Calu3 (cell line): ENCODE measurements around the gene DPYSL3. TPM values are rescaled to one million over a fixed set of nuclear protein-coding genes. Genes with fewer than 3 reads are reported as not detected.

Experiments
- BruUV-seq: library from RNA; stranded (reverse); fragments of 400-500 nt; replicated peaks from 2 replicates; lab custom pipeline; 2021; lab: Mats Ljungman, UMichigan
- CTCF ChIA-PET: fragments of 300-600 bp; sonication (Branson Sonifier 250); formaldehyde crosslinking; loops from one replicate; lab custom pipeline; 2022; ENCODE audit warnings: antibody characterized with exemption; lab: Charles Lee
- DNase-seq: peaks from one replicate; pipeline ENCODE4 v3.0.0; 2022
- H3K27ac Mint-ChIP-seq: one replicate; pipeline ENCODE4 v1.8.0; 2022; ENCODE audit warnings: mixed read lengths; ENCODE audit not compliant: unreplicated experiment
- H3K27me3 Mint-ChIP-seq: one replicate; pipeline ENCODE4 v1.8.0; 2022; ENCODE audit warnings: mixed read lengths; ENCODE audit not compliant: unreplicated experiment
- H3K36me3 Mint-ChIP-seq: one replicate; pipeline ENCODE4 v1.8.0; 2022; ENCODE audit warnings: mild to moderate bottlenecking, moderate library complexity, mixed read lengths; ENCODE audit not compliant: insufficient read depth, unreplicated experiment
- H3K4me1 Mint-ChIP-seq: one replicate; pipeline ENCODE4 v1.8.0; 2022; ENCODE audit warnings: mild to moderate bottlenecking, low read depth, mixed read lengths; ENCODE audit not compliant: unreplicated experiment
- H3K4me3 Mint-ChIP-seq: one replicate; pipeline ENCODE4 v1.8.0; 2022; ENCODE audit warnings: mild to moderate bottlenecking, low read depth, moderate library complexity, mixed read lengths; ENCODE audit not compliant: unreplicated experiment
- H3K9me3 Mint-ChIP-seq: one replicate; pipeline ENCODE4 v1.8.0; 2022; ENCODE audit warnings: low read depth, mixed read lengths; ENCODE audit not compliant: unreplicated experiment
- intact Hi-C: fragments of 100-400 bp; cut with micrococcal nuclease; formaldehyde crosslinking; loops from one replicate; pipeline ENCODE4 v1.10.0; 2022; ENCODE audit not compliant: unreplicated experiment
- total RNA-seq: library from RNA; stranded (reverse); gene quantifications from 2 replicates; pipeline ENCODE4 v1.2.3, GENCODE V29; 2022
- TF ChIP-seq, protein P1 (sequence below): fragments of 200-600 bp; IDR thresholded peaks from one replicate; pipeline ENCODE4 v1.8.0; 2022; ENCODE audit warnings: antibody characterized with exemption; ENCODE audit not compliant: unreplicated experiment

DPYSL3 gene
- total RNA-seq, 1 experiment from 2014 or later = 26.6 TPM

DNA sequence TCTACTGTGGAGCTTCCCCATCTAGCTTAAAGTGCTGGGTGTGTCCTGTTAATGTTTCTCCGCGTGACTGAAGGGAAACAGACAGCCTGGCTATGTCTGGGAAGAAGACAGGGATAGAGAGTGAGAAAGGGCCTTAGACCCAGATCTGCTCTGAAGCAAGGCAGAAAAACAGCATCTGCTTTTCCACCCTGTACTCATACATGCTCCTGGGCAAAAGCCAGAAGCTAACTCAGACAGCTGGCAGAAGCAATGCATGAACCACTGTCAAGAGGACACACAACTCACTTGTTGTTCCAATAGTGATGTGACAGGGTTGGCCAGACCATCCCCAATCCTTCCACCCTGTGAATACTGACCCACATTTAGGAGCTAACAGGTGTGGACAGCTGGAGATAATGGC is 63.3 kb downstream of the DPYSL3 start:
- Mint-ChIP-seq H3K27me3 (peaks cover 7% of the 10 kb centered on the region), H3K27ac (no peak overlapping the region), H3K9me3 (no peaks in the 10 kb centered on the region), H3K4me1 (no peaks in the 10 kb centered on the region), H3K4me3 (no peak overlapping the region), H3K36me3 (no peaks in the 10 kb centered on the region)
- CTCF ChIA-PET = no interaction called here
- no peak for DNase-seq
- intact Hi-C loops = no loop called here
- TF ChIP-seq, protein P1, sequence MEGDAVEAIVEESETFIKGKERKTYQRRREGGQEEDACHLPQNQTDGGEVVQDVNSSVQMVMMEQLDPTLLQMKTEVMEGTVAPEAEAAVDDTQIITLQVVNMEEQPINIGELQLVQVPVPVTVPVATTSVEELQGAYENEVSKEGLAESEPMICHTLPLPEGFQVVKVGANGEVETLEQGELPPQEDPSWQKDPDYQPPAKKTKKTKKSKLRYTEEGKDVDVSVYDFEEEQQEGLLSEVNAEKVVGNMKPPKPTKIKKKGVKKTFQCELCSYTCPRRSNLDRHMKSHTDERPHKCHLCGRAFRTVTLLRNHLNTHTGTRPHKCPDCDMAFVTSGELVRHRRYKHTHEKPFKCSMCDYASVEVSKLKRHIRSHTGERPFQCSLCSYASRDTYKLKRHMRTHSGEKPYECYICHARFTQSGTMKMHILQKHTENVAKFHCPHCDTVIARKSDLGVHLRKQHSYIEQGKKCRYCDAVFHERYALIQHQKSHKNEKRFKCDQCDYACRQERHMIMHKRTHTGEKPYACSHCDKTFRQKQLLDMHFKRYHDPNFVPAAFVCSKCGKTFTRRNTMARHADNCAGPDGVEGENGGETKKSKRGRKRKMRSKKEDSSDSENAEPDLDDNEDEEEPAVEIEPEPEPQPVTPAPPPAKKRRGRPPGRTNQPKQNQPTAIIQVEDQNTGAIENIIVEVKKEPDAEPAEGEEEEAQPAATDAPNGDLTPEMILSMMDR = no peak
- no TSS peak for BruUV-seq

DNA sequence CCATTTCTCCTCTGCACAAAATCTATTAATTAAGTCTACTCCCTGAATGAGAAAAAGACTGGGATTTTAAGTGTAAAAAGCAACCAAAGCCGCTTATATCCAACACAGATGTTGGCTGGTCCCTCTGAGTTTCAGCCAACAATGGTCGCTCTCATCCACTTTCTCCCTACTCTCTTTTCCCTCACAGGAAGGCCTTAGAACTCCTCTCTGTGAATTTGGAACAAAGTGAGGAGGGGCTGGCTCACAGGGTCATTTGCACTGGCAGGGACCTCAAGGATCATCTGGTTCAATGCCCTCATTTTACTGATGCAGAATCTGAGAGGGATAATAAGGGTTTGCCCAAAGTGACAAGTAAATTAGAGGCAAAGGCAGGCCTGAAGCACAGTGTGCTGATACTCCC is 64.0 kb downstream of the DPYSL3 start:
- DNase-seq = no peak
- Mint-ChIP-seq H3K27ac (no peak overlapping the region), H3K9me3 (no peaks in the 10 kb centered on the region), H3K4me3 (no peak overlapping the region), H3K4me1 (no peaks in the 10 kb centered on the region), H3K36me3 (no peaks in the 10 kb centered on the region), H3K27me3 (peaks cover under 1% of the 10 kb centered on the region)
- CTCF ChIA-PET = no interaction called here
- TF ChIP-seq, protein P1 = no peak
- BruUV-seq = no TSS peak
- intact Hi-C loops = no loop called here

GRCh38 chr5:147445090-147445489 is 64.8 kb downstream of the DPYSL3 start:
- H3K4me3 Mint-ChIP-seq = no peak overlapping the region
- no peaks in the 10 kb centered on the region for H3K27me3 Mint-ChIP-seq
- no peak for DNase-seq
- BruUV-seq = no TSS peak
- H3K36me3 Mint-ChIP-seq = no peaks in the 10 kb centered on the region
- H3K4me1 Mint-ChIP-seq = no peaks in the 10 kb centered on the region
- TF ChIP-seq, protein P1 = no peak
- intact Hi-C loops = no loop called here
- CTCF ChIA-PET = no interaction called here
- H3K9me3 Mint-ChIP-seq = no peaks in the 10 kb centered on the region
- no peak overlapping the region for H3K27ac Mint-ChIP-seq

GRCh38 chr5:147442224-147442623 is 67.6 kb downstream of the DPYSL3 start:
- no TSS peak for BruUV-seq
- TF ChIP-seq, protein P1 = no peak
- Mint-ChIP-seq H3K27ac (no peak overlapping the region), H3K4me3 (no peak overlapping the region), H3K4me1 (no peaks in the 10 kb centered on the region), H3K27me3 (no peaks in the 10 kb centered on the region), H3K36me3 (no peaks in the 10 kb centered on the region), H3K9me3 (no peaks in the 10 kb centered on the region)
- CTCF ChIA-PET = no interaction called here
- intact Hi-C loops = no loop called here
- DNase-seq = no peak
